ELF-1 (cell line): ENCODE data around the gene UBE2S.
"Not testable (repeated sequence)": the region's sequence is repeated elsewhere in the genome, so short reads cannot be mapped to it uniquely, and the experiment has no call there.

Experiments
- DNase-seq: peaks from one replicate; pipeline ENCODE4 v3.0.0-alpha.2; 2016; ENCODE audit warnings: low read depth, low spot score

UBE2S gene

DNA sequence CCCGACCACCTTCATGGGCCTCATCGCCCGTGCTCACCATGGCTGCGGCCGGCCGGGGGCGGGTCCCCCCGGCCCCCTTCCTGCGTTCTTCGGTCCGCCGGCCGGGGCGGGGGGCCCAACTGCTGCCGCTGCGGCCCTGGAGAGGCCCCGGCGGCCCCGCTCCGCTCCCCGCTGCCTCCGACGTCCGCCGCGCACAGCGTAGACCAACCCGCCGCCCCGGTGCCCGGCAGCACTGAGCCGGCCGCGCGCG, at the start of gene UBE2S:
TSS of gene UBE2S (minus strand) at position 239 of the 250 bp plus-strand sequence. CDS start at position 40, 199 bp downstream.
- not testable (repeated sequence) for DNase-seq

DNA sequence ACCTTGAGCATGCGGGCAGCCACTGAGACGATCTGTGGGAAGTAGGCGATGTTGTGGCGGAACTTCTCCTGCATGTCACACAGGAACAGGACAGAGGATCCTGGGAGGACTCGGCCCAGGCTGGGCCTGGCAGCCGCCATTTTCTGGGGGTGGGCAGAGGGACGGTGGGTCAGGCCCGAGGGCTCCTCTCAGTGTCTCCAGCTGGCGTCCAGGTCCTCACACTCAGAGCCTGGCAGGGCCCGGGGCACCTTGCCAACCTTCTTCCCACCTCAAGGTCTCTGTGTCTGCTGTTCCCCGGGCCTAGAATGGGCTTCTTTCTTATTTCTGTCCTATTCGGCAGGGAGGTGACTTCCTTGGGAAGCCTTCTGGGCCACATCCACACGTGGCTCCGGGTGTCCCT, 48.8 kb upstream of the UBE2S start:
- no peak for DNase-seq

DNA sequence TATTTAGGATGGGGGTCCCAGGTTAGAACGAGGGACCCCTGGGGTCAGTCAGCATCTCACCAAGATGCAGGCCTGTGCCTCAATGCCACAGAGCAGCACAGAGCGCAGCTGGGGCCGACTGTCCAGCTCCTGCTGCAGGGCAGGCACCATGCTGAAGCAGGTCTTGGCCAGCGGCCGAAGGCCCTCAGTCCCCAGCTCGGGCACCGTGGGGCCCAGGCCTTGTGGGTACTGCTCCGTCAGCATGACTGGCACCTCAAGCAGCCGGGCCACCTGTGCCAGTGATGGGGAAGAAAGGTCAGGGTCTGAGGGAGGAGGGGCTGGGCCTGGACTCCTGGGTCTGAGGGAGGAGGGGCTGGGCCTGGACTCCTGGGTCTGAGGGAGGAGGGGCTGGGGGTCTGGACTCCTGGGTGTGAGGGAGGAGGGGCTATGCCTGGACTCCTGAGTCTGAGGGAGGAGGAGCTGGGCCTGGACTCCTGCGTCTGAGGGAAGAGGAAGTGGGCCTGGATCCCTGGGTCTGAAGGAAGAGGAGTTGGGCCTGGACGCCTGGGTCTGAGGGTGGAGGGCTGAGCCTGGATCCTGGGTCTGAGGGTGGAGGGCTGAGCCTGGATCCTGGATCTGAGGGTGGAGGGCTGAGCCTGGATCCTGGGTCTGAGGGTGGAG, 48.1 kb upstream of the UBE2S start:
- DNase-seq, result no peak

GRCh38 chr19:55454787-55455243, 47.2 kb upstream of the UBE2S start:
- DNase-seq, result peak; percentile 70

DNA sequence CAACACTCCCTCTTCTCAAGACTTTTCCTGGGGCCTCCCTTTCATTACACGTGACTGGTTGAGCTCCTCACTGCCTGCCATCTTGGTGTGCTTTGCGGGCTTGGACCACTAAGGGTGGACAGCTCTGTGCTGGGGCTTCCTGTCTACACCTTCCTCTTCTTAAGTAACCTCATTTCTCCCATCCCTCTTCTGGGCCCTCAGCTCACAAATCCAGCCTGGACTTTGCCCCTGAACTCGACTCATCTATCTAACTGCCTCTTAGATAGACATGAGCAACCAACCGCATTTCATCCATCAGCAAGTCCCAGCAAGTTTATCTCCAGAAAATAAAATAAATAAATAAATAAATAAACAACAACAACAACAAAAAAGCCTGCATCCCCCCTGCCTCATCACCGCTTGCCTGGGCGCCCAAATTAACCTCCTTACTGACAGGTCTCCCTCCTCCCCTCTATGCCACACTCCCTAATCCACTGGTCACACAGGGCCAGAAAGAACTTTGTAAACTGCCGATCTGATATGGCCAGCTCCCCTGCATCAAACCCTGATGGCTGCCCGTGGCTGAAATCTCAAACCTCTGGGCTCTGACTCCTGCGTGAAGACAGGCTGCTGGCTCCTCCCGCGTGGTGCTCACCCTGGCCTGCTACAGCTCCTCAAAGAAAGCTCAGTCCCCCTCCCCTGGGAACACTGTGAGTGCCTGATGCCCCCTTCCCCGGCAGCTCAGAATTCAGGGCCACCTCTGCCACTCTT, 46.1 kb upstream of the UBE2S start:
- DNase-seq, result no peak

DNA sequence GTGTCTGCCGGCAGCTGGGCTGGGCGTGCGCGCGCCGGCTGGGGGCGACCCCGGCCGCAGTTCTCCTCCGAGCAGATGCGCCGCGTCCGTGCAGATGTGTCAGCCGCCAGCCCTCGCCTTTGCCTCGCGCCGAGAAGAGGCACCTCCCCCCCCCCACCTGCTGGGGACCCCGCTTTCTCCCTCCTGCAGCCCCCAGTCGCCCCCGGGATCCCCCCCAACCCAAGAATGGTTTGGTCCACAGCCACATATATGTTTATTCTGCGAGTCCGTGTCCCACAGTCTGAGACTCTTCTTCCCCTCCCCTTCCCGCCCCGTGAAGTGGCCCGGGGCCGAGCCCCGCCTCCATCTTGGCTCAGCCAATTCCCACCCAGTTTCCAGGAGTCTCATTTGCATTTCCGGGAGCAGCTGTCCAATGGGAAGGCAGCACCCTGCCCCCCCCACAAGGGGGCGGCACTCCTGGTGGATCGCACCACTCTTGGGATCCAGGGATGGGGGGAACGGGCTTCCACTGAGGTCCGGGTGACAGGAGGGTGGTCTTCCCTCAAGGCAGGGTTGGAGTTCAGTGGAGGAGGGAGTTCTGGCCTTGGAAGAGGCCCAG, 45.3 kb upstream of the UBE2S start:
- DNase-seq, result peak; percentile 94

DNA sequence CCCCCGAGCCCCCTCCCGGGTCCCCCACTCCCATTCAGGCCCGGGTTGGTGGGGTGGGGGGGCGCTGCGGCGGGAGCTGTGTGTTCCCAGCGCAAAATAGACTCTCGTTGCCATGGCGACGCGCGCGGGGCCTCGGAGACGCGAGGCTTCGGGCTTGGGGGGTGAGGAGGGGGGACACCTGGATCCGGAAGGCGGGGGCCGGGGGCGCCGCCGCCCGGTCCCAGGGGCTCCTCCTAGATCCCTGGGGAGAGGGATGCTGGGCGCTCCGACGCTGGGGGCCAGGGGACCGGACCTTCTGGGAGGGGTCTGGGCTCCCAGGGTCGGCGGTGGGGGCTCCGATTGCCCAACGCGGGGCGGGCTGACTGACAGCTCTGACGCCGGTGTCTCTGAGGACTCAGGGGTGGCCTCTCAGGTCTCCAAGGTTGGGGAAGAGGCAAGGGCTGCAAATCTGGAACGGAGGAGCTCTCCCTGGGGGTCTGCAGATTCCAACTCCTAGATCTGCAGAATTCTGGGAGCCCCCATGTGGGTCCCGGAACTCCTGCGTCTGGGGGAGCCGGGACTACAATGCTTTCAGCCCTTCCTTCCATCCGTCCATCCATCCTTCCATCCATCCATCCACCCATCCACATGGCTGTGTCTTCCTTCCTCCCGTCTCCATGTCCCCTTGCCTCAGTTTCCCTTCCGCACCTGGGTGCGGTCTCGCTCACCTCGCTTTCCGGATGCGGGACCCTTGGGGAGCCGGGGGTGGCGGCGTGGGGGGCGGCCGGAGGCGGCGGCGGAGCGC, 44.6 kb upstream of the UBE2S start:
- no peak for DNase-seq

GRCh38 chr19:55451163-55451964, 43.8 kb upstream of the UBE2S start:
- DNase-seq, result no peak

DNA sequence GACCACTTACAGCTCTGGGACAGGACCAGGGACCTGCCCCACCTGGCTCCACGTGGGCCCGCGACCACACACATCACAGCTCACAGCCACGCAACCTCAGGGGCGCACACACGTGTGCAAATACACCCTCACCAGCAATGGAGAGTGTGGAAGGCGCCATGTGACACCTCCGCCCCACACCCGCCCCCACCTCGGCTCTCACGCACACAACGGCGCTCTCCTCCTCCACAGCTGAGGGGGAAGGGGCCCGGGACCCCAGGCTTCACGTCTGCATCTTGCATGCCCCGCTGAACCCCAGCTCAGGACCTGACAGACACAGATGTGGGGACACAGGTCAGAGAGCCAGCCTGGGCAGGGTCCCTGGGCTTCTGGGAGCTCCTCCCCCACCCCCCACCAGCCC, 41.9 kb upstream of the UBE2S start:
- no peak for DNase-seq

DNA sequence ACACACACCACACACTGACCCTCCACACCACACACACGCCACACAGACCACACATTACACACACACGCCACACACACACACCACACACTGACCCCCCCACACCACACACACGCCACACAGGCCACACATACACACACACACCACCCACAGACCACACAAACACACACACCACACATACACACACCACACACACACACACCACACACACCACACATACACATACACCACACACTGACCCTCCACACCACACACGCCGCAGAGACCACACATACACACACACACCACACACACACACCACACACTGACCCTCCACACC, 40.5 kb upstream of the UBE2S start:
- not testable (repeated sequence) for DNase-seq

DNA sequence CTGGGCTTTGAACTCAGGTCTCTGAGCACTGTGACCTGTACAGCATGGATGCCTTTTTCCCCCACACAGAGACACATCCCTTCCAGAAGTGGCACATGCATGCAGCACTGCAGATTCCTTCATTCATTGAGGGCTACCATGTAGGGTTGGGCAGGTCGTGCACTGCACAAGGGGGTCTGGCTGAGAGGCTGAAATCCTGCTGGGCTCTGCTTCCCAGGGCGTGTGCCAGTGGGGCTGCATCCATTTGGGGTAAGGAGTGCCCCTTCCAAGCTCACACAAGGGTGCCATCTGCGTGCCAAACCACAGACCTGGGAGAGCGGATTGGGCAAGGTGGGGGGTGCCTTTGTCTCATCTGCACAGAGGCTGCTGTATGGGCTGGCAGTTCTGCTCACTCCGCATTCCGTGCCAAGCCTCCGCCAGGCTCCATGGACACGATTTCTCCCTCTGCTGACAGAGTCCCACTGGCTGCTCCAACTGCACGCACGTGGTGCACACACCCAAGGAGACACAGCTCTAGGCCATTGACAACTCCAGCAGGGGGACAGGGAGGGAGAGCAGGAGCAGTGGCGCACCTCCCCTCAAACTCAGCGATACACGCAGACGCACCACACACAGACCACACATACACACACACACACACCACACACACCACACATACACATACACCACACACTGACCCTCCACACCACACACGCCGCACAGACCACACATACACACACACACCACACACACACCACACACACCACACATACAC, 40.0 kb upstream of the UBE2S start:
- DNase-seq, result no peak

- no peak for DNase-seq
Observed at GRCh38 chr19:55446060-55446459, 38.5 kb upstream of the UBE2S start.

- no peak for DNase-seq
Observed at GRCh38 chr19:55444646-55445045, 37.1 kb upstream of the UBE2S start.

DNA sequence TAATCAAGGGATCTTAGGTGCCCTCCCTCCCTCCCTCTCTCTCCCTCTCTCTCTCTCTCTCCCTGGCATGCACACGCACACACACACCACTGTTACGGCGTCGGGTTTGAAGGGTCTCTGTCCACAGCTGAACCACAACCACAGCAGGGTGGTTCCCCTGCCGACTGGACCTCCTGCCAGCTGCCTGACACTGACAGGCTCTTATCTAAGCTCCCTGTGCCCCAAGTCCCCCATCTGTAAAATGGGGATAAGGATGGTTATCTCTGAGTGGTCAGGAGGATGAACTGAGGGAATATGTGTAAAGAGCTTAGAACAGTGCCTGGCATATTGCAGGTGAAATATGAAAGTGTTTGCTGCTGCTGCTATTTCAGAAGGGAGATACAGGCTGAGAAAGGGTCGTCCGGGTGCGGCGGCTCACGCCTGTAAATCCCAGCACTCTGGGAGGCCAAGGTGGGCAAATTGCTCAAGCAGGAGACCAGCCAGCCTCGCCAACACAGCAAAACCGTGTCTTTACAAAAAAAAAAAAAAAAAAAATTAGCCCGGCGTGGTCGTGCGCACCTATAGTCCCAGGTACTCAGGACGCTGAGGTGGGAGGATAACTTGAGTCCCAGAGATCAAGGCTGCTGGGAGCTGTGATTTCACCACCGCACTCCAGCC, 36.4 kb upstream of the UBE2S start:
- DNase-seq, result no peak

DNA sequence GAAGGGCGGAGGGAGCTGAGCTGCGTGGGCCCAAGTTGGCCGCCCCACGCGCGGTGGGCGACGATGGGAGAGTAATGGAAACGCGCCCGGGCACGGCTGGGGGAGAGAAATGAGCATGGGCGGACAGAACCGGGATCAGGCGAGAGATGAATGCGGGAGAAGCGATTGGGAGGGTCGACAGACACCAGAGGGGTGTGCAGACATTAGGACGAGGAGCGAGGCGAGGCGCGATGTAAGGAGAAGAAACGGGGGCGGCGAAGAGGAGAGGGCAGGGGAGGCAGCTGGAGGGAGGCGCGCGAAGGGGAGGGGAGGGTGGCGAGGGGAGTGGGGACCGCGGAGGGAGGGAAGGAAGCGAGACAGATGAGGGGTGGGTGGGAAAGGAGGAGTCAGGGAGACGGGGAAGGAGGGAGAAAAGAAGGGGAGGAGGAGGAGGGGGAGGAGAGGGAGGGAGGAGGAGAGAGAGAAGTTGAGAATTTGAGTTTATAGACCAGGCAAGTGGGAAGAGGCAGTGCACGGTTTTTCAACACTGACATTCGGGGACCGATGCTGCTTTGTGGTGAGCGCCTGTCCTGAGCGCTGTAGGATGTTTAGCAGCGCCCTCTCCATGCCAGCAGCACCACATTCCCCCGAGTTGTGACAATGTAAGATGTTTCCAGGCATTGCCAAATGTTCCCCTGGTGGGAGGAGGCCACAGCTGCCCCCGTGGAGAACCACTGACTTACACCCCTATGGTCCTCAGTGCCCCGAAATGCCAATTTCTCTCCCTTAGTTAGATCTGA, 35.6 kb upstream of the UBE2S start, which contains the start of gene SHISA7:
TSS of gene SHISA7 (minus strand) at position 256 of the 779 bp plus-strand sequence. CDS start 437 bp downstream, outside the sequence.
- no peak for DNase-seq

- DNase-seq, result no peak
Observed at GRCh38 chr19:55442372-55442961, 34.9 kb upstream of the UBE2S start.

GRCh38 chr19:55441692-55442321, 34.2 kb upstream of the UBE2S start:
- DNase-seq, result peak; percentile 78

GRCh38 chr19:55441319-55441691, 33.7 kb upstream of the UBE2S start:
- DNase-seq, result no peak
